DLD1 (cell line): ENCODE data around the gene CTTNBP2NL.

ENCODE experiments used
- in situ Hi-C: cut with HindIII; loops from 2 replicates; pipeline ENCODE4 v1.10.0; 2017; ENCODE audit warnings: low sequenced_read_pairs

The CTTNBP2NL gene

DNA sequence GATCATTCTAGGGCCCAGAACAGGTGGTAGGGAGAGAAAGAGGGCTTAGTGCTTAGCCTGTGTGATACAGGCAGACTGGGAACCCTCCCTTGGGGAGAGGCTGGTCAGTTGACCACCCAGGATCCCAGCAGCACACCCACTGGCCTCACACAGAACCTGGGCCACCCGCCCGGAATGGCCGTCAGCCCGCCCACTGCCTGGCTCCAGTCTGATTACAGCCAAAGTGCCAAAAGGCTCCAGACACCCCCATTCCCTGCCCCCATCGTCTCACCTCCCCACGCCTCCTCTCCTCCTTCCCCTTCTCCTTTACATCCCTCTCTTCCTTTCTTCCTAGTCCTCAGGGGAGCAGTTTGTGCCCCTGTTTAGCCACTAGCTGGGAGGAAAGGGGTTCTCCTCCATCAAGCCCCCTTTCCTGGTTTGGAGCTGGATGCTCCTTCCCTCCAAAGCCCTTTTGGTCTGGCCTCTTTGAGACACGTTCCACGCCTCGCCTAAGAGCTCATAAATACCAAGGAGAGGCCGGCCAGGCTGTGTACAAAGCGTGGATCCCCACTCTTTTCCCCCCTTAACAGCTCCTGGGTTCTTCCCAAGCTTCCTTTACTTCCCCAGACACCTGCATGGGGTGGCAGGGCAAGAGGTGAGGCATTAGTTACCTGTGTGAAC is 108.1 kb downstream of the CTTNBP2NL start:
- in situ Hi-C loops = no loop called here

DNA sequence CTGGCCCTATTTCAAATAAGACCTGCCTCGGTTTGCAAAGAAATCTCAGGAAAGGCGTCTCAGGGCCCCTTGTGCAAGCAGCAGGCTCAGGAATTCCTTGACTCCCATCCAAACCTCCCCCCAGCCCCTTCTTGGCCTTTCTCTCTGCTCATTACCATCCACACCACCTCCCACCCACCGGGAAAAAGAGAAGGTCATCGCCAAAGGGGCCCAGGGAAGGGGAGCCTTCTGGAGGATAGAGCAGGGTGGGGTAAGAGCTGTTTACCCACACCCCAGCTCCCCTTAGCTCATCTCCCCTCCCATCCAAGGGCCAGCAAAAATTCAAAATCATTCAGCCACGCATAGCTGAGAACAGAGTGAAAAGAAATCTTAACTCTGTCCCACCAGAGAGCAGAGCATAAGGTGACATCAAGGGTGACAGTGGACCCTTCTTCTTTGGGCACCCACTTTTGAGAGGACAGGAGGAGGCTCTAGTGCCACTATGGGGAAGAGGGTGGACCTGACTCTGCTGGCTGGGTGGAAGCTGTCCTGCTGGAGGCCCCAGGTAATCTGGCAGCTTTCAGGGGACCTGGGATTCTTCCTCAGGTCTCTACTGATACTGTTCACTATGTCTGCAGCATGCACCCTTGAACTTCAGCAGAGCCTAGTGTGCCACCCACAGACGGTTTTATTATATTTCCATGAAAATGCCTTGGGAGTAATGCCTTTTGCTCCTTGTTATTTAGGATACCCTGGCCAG is 108.8 kb downstream of the CTTNBP2NL start:
- in situ Hi-C loops = no loop called here

DNA sequence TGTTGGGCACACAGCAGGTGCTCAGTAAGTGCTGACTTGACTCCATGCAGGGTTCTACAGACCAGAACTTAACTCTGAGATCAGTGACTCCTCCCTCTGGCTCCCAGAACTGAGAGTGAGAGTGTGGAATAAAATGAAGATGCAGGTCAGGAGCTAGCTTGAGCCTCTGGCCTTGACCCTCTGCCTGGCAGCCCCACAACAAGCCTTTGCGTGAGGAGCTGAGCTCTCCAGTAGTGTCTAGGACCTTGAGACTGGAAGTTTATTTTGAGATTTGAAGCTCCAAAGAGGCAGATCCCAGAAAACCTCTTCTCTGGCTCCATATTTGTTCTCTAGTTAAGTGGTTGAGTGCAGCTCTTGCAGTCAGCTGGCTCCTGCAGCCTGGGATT is 109.4 kb downstream of the CTTNBP2NL start:
- in situ Hi-C loops = no loop called here

DNA sequence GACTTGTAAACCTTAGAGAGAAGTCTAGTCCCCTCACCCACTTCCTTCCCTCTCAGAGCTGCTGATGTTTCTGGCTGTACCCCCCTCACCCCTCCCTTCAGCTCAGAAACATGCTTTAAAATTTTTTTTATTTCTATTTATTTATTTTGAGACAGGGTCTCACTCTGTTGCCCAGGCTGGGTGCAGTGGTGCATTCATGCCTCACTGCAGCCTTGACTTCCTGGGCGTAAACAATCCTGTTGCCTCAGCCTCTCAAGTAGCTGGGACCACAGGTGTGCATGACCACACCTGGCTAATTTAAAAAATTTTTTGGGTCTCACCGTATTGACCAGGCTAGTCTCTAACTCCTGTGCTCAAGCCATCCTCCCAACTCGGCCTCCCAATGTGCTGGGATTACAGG is 109.9 kb downstream of the CTTNBP2NL start:
- in situ Hi-C loops = no loop called here

DNA sequence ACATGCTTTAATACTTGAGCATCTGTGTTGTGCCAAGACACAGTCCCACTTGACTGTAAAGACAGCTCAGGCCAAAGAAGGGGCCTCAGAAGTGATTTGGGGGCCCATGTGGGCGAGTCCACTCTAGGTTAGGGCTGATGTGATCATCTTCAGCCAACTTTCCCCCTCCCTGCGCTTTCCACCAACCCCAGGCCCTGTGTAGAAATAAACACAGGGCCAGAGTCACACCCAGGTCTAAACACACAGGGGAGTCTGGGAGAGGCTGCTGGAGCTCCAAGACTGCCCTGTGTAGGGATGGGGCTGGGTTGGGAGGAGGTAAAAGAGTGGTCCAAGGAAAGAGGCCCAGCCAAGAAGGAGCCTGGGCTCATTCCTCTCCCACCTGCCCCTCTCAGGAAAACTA is 110.3 kb downstream of the CTTNBP2NL start:
- in situ Hi-C loops = no loop called here

DNA sequence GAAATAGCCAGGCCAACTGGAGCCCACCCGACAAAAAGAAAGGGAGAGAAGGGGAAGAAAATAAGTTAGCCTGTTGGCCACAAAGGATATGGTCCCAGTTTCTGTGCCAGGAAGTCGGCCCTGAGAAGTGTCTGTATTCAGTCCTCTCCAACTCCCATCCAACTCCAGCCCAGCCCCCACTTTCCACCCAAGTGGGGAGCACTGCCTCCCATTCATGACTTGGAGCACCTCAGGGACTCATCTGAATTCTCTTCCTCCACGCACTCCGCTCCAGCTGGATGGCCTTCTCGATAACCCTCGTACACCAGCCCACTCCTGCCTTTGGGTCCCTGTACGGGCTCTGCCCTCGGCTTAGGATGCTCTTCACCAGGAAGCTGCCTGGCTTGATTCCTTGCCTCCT is 110.7 kb downstream of the CTTNBP2NL start:
- in situ Hi-C loops = no loop called here

DNA sequence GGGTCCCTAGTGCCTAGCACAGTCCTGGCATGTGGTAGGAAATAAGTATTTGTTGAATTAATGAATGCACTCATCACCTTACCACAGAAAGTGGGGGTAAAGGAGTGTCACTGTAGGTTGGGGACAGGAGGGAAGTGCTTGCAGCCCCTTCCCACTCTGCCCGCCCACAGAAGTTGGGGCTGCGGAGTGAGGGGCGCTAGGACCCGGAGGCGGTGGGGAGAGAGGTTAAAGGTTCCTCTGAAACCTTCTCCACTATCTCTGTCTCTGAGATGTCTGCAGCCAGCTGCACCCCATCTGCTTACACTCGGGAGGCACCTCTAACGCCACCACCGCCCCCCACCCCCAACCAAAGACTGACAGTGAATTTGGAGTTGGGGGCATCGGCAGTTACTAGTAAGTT is 111.3 kb downstream of the CTTNBP2NL start:
- in situ Hi-C loops = no loop called here

DNA sequence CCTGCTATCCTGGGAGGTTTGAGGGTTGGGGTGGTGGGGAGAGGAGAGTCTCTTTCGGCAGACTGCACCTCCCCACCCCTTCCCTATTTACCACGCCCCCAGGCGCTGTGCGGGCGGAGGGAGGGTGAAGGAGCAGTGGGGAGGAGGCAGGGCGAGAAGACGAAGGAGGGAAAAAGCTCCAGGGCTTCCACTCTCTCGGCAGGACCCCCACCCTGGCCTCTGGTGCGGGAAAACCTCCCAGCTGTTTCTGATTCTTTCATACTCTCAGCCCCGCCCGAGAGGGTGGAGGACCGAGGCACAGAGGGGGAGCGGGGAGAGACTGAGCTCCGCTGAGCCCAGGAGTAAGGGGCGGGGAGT is 111.9 kb downstream of the CTTNBP2NL start:
- in situ Hi-C loops = no loop called here

DNA sequence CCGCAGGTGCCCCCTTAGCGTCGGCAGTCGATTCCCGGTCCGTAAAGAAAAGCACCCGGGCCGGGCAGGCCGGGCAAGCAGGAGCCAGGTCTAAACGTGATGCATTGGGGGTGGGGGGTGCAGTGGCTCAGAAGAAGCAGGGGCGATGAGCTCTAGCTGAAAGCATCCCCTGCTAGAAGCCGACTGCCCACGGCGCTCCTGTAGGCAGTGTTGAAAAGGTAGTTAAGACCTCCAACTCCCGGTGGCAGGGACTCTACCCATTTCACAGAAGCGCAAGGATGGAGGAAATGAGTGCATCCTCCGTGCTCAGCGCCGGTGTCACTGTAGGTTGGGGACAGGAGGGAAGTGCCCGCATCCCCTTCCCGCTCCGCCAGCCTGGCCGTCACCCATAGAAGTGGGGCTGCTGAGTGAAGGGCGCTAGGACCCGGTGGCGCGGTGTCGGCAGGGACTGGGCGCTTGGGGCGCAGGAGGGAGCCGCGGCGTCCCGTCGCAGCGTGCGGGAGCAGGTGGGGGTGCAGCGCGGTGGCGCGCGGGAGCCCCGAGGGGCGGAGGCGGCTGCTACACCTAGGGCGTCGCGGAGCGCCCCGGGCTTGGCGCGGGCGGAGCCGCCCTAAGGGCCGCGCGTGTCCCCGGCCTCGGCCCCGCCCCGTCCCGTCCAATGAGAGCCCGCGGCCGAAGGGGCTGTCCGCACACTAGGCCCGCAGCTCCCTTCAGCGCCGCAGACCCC is 112.4 kb downstream of the CTTNBP2NL start, which contains the start of gene WNT2B:
TSS of gene WNT2B (plus strand) at position 688 of the 727 bp plus-strand sequence. CDS start 298 bp downstream, outside the sequence.
- in situ Hi-C loops = no loop called here

DNA sequence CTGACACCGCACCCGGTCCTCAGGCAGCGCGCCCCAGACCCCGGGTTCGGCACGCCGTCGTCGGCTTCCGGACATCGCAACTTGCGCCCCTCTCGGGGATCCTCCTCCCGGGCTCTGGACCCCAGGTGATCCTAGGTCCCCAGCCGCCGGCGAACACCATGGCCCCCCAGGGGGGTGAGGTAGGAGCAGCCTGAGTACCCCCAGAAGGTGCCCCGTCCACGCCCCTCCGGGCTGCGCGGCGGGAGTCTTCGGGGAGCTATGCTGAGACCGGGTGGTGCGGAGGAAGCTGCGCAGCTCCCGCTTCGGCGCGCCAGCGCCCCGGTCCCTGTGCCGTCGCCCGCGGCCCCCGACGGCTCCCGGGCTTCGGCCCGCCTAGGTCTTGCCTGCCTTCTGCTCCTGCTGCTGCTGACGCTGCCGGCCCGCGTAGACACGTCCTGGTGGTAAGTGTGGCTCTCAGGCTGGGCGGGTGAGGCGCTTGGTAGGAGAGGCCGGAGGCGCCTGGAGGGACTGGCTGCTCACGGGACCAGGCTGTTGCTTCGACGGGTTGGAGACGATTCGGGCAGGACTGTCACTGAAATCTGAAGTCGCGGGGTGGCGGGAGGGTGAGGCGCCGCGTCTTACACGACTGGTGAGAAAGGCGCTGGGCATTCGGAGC is 113.1 kb downstream of the CTTNBP2NL start:
- in situ Hi-C loops = no loop called here

DNA sequence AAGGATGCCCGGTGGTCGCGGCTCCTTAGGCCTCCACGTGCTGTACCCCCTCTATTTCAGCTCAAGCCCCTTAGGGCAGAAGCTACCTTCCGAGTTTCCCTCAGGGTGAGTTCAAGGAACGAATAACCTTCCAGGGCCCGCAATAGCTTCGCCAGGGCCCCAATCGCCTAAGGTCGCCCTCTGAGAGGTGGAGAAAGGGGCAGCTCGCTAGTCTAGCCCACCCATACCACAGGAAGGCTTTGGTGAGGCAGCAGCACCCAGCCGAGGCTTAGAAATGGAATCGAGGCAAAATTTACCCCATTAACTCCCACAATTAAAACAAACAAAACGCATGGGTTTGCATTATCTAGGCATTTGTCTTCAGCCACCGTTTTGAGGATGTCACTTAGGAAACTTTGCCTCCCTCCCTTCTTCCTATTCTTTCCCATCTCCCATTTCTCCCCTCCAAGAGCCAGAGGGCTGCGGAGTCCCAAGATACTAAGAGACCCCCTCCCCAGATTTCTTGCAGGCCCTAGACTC is 113.7 kb downstream of the CTTNBP2NL start:
- in situ Hi-C loops = no loop called here

DNA sequence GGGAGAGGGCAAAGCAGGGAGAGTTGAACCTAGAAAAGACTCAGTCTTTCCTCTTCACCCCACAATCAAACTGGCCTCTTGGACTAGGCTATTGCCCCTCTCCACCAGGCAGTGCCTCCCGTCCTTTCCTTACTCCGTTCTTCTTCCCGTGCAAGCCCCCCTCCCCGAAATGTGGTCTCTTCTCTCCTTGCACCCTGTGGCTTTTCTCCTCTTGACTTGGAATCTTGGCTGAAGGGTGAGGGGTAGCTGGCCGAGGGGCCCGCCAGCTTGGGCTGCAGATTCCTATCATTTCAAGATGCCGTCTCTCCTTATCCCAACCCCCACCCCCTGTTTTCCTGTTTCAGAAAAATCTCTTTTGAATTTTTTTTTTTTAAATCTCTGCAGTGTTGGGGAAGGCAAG is 114.3 kb downstream of the CTTNBP2NL start:
- in situ Hi-C loops = no loop called here
